GM21723 (cell line): Measurements from ENCODE around the gene TRPC4AP.

ENCODE experiments used
- ATAC-seq: cut with Tn5 transposase; IDR thresholded peaks from one replicate; pipeline ENCODE4 v1.9.1; 2021; ENCODE audit warnings: mild to moderate bottlenecking, moderate library complexity; ENCODE audit not compliant: unreplicated experiment

The TRPC4AP gene

GRCh38 chr20:35003211-35004031 lies 89.2 kb downstream of the TRPC4AP start:
- ATAC-seq = no peak

- ATAC-seq = no peak
These were observed 90.0 kb downstream of the TRPC4AP start for GRCh38 chr20:35002426-35003210.

- ATAC-seq = no peak
These were observed 90.8 kb downstream of the TRPC4AP start for GRCh38 chr20:35001596-35002362.

- ATAC-seq = no peak
These were observed 91.5 kb downstream of the TRPC4AP start for GRCh38 chr20:35000922-35001595.

- ATAC-seq = no peak
These were observed 92.2 kb downstream of the TRPC4AP start for GRCh38 chr20:35000311-35000921.

GRCh38 chr20:34999782-35000181 lies 92.8 kb downstream of the TRPC4AP start:
- ATAC-seq = no peak

- no peak for ATAC-seq
These were observed 93.6 kb downstream of the TRPC4AP start for GRCh38 chr20:34999021-34999451.

- no peak for ATAC-seq
These were observed 94.2 kb downstream of the TRPC4AP start for GRCh38 chr20:34998331-34998950.

- no peak for ATAC-seq
These were observed 94.8 kb downstream of the TRPC4AP start for GRCh38 chr20:34997774-34998173.

GRCh38 chr20:34997131-34997561 lies 95.5 kb downstream of the TRPC4AP start:
- no peak for ATAC-seq

- no peak for ATAC-seq
These were observed 96.2 kb downstream of the TRPC4AP start for GRCh38 chr20:34996243-34997028.

GRCh38 chr20:34995696-34996095 lies 96.9 kb downstream of the TRPC4AP start:
- ATAC-seq = no peak

GRCh38 chr20:34995192-34995591 lies 97.4 kb downstream of the TRPC4AP start:
- no peak for ATAC-seq

- ATAC-seq = no peak
These were observed 98.0 kb downstream of the TRPC4AP start for GRCh38 chr20:34994509-34995131.

- no peak for ATAC-seq
These were observed 98.6 kb downstream of the TRPC4AP start for GRCh38 chr20:34993941-34994508.

- ATAC-seq = no peak
These were observed 99.7 kb downstream of the TRPC4AP start for GRCh38 chr20:34992751-34993417.

GRCh38 chr20:34990661-34991214 lies 101.9 kb downstream of the TRPC4AP start:
- no peak for ATAC-seq
